ENCODE results near the gene LMBRD2.
"Not testable (repeated sequence)": the region's sequence is repeated elsewhere in the genome, so short reads cannot be mapped to it uniquely, and the experiment has no call there.

The LMBRD2 gene
- total RNA-seq = 15.3 to 39.1 (median 19.2) reads per million in 4 donors

DNA sequence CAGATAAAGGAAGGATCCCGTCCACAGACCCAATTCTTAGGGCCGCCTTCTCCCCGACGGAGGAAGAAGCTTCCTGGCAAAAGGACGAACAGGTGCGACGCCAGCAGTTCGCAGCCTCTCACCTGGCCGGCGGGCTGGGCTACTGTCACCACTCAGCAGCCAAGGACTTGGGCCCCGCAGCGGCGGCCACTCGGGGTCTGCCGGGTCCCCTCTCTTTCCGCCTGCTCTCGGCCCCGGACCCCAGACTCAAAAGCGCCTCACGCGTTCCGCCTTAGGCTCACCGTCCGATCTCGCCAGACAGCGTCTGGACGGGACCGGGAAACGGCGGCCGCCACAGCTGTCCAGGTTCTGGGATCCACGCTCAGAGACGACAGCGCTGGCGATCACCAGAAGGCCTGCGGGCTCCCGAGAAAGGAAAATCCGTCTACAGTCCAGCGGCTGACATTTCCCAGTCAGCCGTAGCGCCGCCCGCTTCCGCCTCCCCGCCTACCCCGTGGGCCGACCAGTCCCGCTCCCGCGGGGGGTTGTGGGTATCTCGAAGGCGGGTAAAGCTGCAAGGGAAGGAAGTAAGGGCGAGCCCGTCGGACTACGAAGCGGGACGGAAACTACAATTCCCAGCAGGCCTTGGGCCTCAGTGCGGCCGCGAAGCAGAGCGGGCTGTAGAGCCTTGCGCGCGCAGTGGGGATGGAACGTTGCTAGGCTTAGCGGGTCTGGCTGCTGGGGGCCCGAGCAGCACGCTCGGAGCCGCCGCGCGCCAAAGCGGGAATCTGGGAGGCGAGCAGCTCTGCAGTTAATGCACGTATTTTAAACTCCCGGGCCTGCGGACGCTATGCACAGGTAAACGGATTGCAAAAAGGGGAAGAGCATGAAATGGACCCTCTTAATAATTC, at the start of gene LMBRD2, which contains the start of gene SKP2:
Gene LMBRD2 (minus strand): TSS at position 454 of the 890 bp plus-strand sequence. CDS start 8,538 bp downstream, outside the sequence.
Gene SKP2 (plus strand): TSS at position 678 of the 890 bp plus-strand sequence. CDS start 152 bp downstream, at position 830.
- peak; percentile 92 to 97 (median 96) for DNase-seq

DNA sequence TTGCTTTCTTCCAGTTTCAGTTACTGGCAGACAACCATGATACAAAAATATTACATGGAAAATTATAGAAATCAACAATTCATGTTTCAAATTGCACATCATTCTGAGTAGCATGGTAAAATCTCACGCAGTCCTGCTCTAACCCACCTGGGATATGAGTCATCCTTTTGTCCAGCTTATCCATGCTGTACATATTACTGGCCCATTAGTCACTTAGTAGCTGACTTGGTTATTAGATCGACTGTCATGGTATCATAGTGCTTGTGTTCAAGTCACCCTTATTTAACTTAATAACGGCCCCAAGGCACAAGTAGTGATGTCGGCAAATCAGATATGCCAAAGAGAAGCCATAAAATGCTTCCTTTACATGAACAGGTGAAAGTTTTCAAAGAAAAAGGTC, 48.8 kb upstream of the LMBRD2 start:
- DNase-seq = no peak

DNA sequence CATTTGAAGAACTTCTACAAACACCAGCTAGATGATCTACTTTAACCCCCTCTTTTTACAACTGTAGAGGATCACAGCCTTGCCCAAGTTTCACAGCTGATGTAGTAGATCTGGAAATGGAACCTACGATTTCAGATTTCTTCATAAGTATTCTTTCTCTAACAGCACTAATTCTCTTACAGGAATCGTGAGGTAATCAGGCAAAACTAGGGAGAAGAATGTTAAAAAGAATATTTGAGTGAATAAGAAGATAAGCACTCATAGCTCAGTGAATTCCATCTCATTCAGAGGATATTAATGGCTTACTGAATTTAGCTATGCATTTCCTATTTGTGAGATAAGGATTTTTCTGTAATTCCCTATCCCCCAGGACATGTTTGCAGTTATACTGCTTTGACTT, 47.9 kb upstream of the LMBRD2 start:
- no peak for DNase-seq

DNA sequence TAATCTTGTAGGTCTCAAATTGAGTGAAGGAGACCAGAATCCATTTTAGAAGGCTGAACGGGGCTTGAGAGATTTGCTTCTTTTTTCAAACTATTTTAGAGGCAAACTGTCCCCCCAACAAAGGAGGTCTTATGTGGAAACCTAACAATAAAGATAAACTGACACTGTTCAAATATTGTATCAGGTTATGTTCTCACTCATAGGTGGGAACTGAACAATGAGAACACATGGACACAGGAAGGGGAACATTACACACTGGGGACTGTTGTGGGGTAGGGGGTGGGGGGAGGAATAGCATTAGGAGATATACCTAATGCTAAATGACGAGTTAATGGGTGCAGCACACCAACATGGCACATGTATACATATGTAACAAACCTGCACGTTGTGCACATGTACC, 47.1 kb upstream of the LMBRD2 start:
- not testable (repeated sequence) for DNase-seq

DNA sequence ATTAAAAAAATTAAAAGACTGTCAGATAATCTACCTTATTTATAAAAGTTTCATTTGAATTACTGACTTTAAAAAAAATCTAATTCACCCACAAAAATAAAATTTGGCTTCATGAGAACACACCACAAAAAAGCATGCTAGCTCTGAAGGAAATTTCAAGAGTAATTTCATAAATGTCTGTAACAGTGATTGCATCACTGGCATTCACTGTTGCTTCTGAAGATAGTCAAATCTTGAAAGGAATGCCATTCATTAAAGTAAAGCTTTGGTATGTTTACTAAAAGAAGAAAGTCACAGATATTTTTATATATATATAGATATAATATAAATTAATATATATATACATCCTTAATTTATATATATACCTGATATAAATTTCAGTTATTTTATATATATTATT, 46.6 kb upstream of the LMBRD2 start:
- no peak for DNase-seq

DNA sequence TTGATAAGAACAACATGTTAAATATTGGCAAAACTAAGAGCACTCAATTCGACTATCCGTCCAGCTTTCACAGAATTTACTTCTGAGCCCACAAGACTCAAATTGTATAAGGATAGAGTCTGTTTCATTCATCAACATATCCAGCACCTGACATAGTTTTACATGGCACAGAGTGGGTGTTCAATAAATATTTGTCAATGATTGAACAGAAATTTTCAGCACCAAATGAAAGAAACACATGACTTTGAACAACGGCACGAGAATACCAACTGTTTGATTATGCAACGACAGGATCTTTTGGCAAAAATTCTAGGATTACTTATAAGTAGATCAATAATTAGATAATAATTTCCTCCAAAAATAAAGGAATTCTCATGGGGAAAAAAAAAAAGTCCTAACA, 42.1 kb upstream of the LMBRD2 start:
- no peak for DNase-seq

DNA sequence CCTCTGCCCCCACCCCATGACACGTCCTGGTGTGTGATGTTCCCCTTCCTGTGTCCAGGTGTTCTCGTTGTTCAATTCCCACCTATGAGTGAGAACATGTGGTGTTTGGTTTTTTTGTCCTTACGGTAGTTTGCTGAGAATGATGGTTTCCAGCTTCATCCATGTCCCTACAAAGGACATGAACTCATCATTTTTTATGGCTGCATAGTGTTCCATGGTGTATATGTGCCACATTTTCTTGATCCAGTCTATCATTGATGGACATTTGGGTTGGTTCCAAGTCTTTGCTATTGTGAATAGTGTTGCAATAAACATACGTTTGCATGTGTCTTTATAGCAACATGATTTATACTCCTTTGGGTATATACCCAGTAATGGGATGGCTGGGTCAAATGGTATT, 32.7 kb upstream of the LMBRD2 start:
- DNase-seq = not testable (repeated sequence)

DNA sequence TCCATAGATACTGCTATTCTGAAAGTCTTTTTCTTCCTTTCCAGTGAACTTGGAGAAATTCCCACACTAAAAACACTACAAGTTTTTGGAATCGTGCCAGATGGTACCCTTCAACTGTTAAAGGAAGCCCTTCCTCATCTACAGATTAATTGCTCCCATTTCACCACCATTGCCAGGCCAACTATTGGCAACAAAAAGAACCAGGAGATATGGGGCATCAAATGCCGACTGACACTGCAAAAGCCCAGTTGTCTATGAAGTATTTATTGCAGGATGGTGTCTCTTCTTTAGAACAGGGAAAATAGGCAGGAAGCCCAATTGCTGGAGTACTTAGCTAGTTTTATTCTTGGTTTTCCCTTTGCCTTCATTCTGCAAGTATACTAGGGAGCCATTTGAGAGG, 30.1 kb upstream of the LMBRD2 start:
- no peak for DNase-seq

DNA sequence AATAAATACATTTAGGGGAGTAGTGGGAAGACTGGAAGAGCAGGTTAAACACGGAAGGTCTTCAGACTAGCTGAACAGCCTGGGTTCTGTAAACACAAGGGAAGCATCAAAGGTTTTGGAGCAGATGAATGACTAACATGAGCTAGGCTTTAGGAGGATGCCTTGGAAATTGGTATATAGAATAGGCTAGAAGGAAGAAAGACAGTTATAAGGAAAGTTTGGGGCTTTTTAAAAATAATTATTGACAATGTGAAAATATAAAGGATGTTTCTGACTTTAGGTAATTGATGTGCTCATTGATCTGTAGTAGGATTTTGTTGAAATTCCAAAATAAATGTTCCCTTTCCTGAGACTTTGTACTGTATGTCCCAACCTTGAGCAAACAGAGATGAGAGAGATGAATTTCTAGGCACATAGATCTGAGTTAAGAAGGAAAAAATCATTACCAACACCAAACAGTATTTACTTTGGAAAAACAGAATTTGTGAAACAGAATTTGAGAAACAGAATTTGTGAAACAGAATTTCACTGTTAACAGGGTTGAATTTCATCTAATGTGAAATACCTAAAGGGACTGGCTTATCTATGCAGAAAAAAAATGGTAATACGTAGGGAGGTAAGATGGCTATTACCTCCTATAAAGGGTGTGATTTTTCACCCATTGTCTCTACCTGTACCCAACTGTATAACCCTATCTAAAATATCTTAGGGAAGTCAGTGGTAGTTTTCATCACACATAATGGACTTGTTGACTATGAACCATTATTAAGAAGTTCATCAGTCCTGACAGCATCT, 29.1 kb upstream of the LMBRD2 start:
- DNase-seq = no peak

DNA sequence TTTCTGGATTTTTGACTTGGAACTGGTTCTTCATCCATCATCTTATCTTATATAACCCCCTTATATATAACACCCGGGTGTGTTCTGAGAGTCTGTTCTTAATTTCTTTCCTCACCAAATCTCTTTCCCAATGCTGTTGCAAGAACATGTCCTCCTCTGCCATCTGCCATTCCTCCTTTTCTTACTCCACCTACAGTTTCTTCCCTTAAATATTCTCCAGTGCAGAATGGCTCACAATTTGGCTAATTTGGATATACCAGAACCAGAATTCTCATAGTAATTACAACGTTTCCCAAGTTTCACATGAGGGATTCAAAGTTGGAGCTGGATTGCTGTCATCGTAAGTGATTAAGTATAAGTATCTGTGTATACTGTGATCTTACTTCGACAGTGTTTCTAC, 28.3 kb upstream of the LMBRD2 start:
- DNase-seq = no peak

DNA sequence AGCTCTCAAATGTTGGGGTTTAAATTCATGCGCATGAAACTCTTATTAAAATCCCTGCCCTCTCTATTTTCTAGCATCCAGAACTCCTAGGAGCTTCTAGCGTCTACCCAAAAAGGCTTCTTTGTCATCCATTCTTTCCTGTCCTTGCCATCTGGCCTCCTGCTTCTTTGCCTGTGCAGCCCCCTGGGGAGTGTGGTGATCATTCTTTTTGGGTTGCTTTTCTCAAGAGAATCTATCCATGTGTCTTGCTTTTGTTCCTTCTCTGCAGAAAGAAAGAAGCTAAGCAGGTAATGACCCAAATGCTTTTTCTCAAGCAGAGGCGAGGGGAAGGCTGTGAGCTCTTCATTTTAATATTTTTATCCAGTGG, 26.8 kb upstream of the LMBRD2 start:
- DNase-seq = no peak

DNA sequence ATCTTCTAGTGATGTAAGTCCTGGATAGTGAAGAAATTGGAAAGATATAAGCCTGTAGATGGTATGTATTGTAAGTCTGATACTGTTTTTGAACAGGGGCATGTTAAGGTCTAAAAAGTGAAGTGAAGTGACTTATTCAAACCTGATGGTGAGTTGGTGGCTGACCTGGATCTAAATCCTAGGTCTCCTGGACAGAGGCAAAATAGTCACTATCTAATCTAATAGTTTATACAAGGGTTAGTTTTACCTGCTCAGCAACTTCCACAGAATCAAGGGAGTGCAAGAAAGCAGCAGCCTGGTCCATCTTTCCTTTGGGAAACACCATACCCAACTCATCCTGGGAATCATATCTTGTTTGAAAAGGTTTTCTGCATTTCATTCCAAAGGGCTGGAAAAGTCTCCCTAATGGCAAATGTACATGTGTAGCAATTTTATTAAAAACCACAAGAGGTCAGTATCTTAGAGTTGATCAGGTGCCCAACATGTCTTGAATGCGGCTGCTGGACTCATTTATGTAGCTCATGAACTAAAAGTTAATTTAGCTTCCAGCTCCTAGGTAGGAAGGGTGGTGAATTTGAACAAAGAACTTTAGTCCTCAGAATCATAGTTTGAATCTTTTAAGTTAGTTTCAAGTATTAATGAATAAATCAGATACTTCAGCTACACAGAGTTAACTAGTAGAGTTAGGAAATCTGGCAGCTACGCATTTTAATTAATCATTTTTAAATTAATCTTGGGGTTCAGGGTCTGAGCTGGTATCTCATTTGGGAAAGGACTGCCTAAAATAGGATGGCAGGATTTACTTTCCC, 26.2 kb upstream of the LMBRD2 start:
- no peak for DNase-seq

DNA sequence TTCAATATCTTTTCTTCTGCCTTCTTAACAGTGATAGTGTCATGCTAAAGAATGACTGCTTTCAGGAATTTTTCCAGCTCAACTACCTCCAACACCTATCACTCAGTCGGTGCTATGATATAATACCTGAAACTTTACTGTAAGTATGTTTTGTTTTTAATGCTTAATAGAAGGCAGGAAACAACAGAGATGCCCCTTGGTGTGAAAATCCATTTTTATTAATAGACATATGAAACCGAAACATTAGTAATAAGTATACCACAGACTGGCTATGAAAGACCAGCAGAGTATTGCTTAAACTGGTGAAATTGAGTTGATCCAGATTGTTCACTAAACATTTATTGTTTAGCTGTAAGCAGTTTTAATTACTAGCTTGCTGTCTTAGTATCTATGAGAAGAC, 25.5 kb upstream of the LMBRD2 start:
- DNase-seq = no peak

DNA sequence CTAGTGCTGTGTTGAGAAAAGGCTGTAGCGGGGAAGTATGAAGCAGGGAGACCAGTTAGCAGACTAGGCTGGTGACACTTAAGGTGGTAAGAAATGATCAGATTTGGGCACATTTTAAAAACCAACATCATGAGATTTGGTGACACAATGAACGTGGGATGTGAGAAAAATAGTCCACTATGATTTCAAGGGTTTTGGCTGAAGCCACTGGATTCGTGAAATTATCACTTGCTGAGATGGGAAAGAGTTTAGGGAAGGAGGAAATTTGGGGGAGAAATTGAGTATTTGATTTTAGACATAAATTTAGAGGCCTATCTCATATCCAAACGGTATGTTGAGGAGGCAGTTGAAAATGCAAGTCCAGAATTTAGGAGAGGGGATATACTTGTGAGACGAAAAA, 23.4 kb upstream of the LMBRD2 start:
- DNase-seq = no peak

DNA sequence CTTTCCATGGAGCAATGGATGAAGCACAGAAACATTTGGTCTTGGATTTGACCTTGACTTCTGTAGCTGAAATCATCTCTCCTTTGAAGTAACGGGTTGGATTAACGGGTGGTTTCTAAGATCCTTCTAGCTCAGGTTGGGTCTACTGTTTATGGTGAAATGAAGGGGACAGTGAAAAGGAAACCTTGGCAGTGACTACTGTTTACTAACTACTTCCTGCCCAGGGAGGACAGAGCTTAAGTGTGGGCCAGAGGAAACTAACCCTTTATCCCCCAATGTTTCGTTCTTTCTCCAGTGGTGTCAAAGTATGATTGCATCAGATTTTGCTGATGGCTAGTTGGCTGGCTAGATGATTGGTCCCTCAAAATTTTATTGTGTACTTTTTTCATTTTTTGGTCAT, 22.4 kb upstream of the LMBRD2 start:
- no peak for DNase-seq

DNA sequence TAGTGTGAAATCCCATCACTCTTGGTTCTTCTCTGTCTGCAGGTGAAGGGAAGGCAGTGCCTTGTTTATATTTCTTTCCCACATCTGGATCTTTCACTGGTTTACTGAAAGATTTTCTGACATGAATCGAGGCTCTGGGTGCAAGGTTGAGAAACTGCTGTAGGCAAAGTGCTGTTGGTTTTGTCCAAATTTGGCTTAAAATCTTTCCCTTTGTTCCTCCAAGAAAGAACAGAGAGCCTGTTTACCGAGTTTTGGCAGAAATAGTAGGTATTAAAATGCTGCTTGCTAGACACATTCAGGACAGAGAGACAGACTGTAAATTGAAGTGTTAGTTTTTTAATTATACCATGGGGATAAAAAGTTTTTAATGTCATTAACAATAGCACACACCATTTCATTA, 21.7 kb upstream of the LMBRD2 start:
- no peak for DNase-seq

DNA sequence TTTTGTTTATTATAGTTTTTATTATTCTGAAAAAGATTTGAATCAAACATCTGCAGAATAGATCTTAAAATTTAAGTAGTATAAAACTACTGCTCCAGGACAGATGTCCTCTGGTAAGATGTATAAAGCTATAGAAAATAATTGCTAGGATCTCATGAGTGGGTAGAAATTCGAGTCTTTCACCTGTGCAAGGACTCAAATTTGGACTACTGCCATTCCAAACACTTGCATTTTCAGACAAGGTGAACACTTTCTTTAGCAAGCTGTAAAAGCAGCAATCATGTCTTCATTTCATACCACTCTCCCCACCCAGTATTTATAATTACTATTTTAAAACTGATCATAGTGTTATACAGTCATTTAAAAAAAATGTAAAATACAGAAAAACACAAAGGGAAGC, 20.9 kb upstream of the LMBRD2 start:
- DNase-seq = no peak

DNA sequence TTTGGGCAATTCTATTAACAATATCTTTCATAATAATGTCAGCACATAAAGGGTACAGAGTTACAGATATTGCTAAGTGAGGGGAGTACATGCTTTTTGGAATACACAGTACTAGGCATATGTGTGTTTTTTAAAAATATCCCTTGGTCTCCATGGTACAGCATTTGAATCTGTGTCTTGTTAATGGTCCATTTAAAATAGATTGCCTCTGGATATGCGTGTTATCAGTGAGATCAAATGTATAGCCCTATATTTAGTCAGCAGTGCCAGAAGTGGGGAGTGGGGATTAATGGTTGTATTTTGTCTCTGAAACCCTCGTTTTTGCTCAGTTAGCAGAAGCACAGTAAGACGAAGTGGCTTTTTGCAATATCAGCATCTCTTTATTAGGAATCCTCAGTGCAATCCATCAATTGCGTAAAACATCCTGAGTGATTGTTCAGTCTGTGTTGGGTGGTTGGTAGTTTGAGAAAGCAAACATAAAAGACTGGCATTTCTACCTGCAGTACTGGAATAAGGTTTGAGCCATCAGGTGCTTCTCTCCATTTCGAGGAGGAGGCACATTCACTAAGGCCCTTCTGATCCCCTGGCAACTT, 19.2 kb upstream of the LMBRD2 start:
- no peak for DNase-seq

DNA sequence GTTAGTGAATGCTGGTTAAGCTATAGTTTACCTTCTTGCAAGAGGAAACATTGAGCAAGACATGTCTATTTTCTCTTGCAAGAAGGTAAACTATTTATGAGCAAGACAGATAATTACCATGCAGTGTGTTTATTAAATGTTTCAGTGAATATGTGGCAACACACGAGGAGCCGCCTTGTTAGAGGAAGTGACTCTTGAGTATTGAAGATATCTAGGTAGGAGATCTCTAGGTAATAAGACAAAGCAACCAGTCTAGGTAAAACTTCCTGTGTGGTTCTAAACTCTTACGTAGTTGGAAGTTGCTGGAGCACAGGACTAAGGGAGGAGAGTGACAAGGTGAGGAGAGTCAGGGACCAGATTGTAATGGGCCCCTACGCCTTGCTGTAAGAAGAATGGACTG, 17.1 kb upstream of the LMBRD2 start:
- no peak for DNase-seq

DNA sequence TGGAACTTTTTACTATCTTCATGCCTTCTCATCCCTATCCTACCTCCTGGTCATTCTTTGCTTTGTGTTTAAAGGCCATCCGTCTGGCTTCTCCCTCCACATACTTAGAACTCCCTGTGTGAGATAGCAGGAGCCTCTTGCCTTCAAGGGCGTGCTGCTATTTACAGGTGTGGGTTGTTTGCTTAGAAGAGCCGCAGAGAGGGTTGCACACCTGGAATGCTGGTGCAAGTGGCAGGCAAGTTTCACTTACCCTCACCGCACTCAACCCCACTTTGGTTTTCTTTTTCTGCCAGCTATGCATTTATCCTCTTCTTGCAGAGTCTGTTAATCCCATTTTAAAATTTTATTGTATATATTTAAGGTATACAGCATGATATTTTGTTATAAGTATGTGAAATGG, 12.8 kb upstream of the LMBRD2 start:
- DNase-seq = no peak

DNA sequence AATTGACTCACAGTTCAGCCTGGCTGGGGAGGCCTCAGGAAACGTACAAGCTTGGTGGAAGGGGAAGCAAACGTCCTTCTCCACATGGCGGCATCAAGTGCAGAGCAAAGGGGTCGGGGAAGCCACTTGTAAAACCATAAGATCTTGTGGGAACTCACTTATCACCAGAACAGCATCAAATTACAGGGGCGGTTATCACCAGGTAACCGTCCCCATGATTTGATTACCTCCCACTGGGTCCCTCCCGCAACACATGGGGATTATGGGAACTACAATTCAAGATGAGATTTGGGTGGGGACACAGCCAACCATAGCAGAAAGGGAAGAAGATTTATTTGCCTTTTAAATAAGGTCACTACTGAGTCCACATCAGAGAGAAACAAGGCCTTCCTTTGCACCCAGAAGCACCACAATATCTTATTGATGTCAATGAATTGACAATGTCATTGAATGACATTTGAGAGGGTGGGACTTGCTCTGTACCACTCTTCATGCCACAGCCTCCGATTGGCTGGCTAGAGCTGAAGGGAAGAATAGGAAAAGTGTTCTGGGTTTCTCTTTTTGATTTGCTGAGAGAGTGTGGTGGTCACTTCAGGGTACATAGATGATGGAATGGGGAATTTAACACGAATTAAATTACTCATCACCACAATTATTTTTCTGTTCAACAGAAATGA, 11.3 kb upstream of the LMBRD2 start:
- DNase-seq = no peak

DNA sequence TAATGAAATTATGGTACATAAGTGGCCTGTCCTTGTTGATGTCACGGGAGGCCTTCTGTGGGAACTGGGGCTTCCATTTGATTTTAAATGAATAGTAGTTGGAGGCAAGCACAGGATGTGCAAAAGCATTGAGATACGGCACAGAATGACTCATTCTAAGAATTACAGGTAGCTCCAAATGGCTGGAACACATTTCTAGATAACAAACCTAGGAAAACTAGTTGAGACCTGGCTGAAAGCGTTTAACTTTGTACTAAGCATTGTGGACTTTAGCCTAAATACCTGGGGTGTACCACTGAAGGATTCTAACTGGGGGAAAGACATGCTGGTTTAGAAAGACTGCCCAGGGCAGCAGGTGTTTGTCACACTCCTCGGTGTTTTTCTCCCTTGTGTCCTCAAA, 9.7 kb upstream of the LMBRD2 start:
- no peak for DNase-seq

Data from T-helper 1 cell (primary cell).